HepG2 (cell line): Measurements from ENCODE around the gene XPNPEP1. TPM values are rescaled to one million over a fixed set of nuclear protein-coding genes. Genes with fewer than 3 reads are reported as not detected.

Experiments
- HNF1A ChIP-seq, 2 experiments: sonication (generic) in 1 of 2; formaldehyde crosslinking in 1 of 2; IDR thresholded peaks; 2 replicates each; pipeline versions ENCODE4 v1.4.0 to v1.6.1; 2016 to 2020; ENCODE audit warnings: borderline replicate concordance in 1 of 2, low read depth in 1 of 2, mild to moderate bottlenecking in 1 of 2, missing genetic modification reagents in 1 of 2
- MTA3 ChIP-seq: sonication (generic); formaldehyde crosslinking; IDR thresholded peaks from 2 replicates; pipeline ENCODE4 v1.4.0; 2020; ENCODE audit warnings: missing genetic modification reagents
- PHF21A ChIP-seq: sonication (generic); formaldehyde crosslinking; IDR thresholded peaks from 2 replicates; pipeline ENCODE4 v1.5.0; 2020; ENCODE audit warnings: mild to moderate bottlenecking, missing genetic modification reagents
- SP4 ChIP-seq: sonication (generic); formaldehyde crosslinking; IDR thresholded peaks from 2 replicates; pipeline ENCODE4 v1.8.1; 2023; ENCODE audit warnings: mild to moderate bottlenecking, missing genetic modification reagents
- TAF1 ChIP-seq: sonication (generic); formaldehyde crosslinking; IDR thresholded peaks from 2 replicates; pipeline ENCODE4 v1.4.0; 2020; ENCODE audit warnings: missing genetic modification reagents
- TMF1 ChIP-seq: sonication (generic); formaldehyde crosslinking; IDR thresholded peaks from 2 replicates; pipeline ENCODE4 v1.8.1; 2022; ENCODE audit warnings: low read depth, missing genetic modification reagents
- ZBTB25 ChIP-seq: IDR thresholded peaks from 2 replicates; pipeline ENCODE4 v1.6.1; 2018; ENCODE audit warnings: missing genetic modification reagents
- ZNF644 ChIP-seq: IDR thresholded peaks from 2 replicates; pipeline ENCODE4 v1.6.1; 2016; ENCODE audit warnings: low read depth
- polyA plus RNA-seq, 8 experiments: library from polyadenylated mRNA; depleted of rRNA in 3 of 8; stranded (reverse) in 7 of 8; unstranded in 1 of 8; fragments of >200 nt; fragmentation: Illumina TruSeq in 4 of 8; extraction: Trizol in 4 of 8; gene quantifications; 2 replicates each; pipeline versions ENCODE4 v1.2.1 to v1.2.3, GENCODE V29; 2011 to 2016; ENCODE audit warnings: low read depth in 4 of 8, missing spikeins in 1 of 8, mixed read lengths in 1 of 8; ENCODE audit not compliant: insufficient read depth in 1 of 8
- total RNA-seq, 5 experiments: library from RNA; depleted of rRNA; stranded (reverse); fragments of >200 nt; fragmentation: Illumina TruSeq; extraction: Trizol; gene quantifications; 2 replicates each; pipeline ENCODE4 v1.2.3, GENCODE V29; 2016; ENCODE audit warnings: low read depth in 1 of 5

Gene XPNPEP1
- total and polyA plus RNA-seq, 2 of the 13 experiments (the other 11 are each of a cell fraction or from before 2014, with no cell fraction given) = 30.3 to 55.5 TPM

GRCh38 chr10:109941236-109941862, 18.0 kb upstream of the XPNPEP1 start (continued):
- no peak for TF ChIP-seq HNF1A (IDR thresholded peaks at IDR 0.05; ENCODE audit: low read depth)
- TF ChIP-seq HNF1A (CRISPR knock-in tag; IDR thresholded peaks at IDR 0.05; ENCODE audit: borderline replicate concordance) = no peak
- TF ChIP-seq SP4 (CRISPR knock-in tag) = no peak
- no peak for TF ChIP-seq ZNF644 (CRISPR knock-in tag)
- TF ChIP-seq TMF1 (CRISPR knock-in tag) = no peak
- no peak for TF ChIP-seq MTA3 (CRISPR knock-in tag)
- no peak for TF ChIP-seq PHF21A
- no peak for TF ChIP-seq ZBTB25
- no peak for TF ChIP-seq TAF1 (CRISPR knock-in tag)
